K562 (cell line): ENCODE measurements around the gene OCA2. TPM values are rescaled to one million over a fixed set of nuclear protein-coding genes. Genes with fewer than 3 reads are reported as not detected.

Experiments used
- OTX1 ChIP-seq: fragments of 450-650 bp; formaldehyde crosslinking; IDR thresholded peaks from 2 replicates; pipeline ENCODE4 v1.4.0; 2022; ENCODE audit warnings: mild to moderate bottlenecking
- RUNX1 ChIP-seq: sonication (generic); IDR thresholded peaks from 2 replicates; pipeline ENCODE4 v1.6.1; 2016; ENCODE audit warnings: antibody characterized with exemption, low read depth
- TEAD1 ChIP-seq, 2 experiments: fragments of 450-650 bp in 1 of 2; sonication (generic) in 1 of 2; formaldehyde crosslinking; IDR thresholded peaks; 2 replicates each; pipeline versions ENCODE4 v1.4.0 to v1.8.0; 2020 to 2022; ENCODE audit warnings: mild to moderate bottlenecking in 2 of 2, missing genetic modification reagents in 1 of 2
- polyA plus RNA-seq, 8 experiments: library from polyadenylated mRNA; depleted of rRNA in 4 of 8; stranded (reverse) in 5 of 8; unstranded in 3 of 8; fragments of >200 nt; fragmentation: Nextera tagmentation in 2 of 8; fragmentation: Illumina TruSeq in 1 of 8; extraction: Ambion mirVana in 2 of 8; extraction: Trizol in 1 of 8; gene quantifications; 2 replicates each; pipeline versions ENCODE4 v1.2.1 to v1.2.3, GENCODE V29; 2011 to 2014; ENCODE audit warnings: inconsistent platforms in 1 of 8, missing spikeins in 1 of 8
- total RNA-seq, 7 experiments: library from RNA; depleted of rRNA in 6 of 7; stranded (reverse); fragments of >200 nt in 6 of 7; fragmentation: Illumina TruSeq in 2 of 7; extraction: Trizol in 2 of 7; gene quantifications; 2 replicates each; pipeline versions ENCODE4 v1.2.1 to v1.2.3, GENCODE V29; 2011 to 2021; ENCODE audit warnings: low replicate concordance in 1 of 7
- TF ChIP-seq, protein P1 (sequence below): fragments of 200-600 bp; sonication (generic); IDR thresholded peaks from one replicate; pipeline ENCODE4 v1.6.1; 2012; ENCODE audit warnings: mild to moderate bottlenecking, low read depth, low read length, inconsistent platforms
- TF ChIP-seq, protein P2 (sequence below): sonication (generic); formaldehyde crosslinking; IDR thresholded peaks from 2 replicates; pipeline ENCODE4 v1.8.0; 2023; ENCODE audit warnings: mild to moderate bottlenecking, missing genetic modification reagents

The OCA2 gene
- total and polyA plus RNA-seq, 9 of the 15 experiments (the other 6 are each of a cell fraction or from before 2014, with no cell fraction given) = 0.07 to 0.59 (median 0.17) TPM; not detected in 1

DNA sequence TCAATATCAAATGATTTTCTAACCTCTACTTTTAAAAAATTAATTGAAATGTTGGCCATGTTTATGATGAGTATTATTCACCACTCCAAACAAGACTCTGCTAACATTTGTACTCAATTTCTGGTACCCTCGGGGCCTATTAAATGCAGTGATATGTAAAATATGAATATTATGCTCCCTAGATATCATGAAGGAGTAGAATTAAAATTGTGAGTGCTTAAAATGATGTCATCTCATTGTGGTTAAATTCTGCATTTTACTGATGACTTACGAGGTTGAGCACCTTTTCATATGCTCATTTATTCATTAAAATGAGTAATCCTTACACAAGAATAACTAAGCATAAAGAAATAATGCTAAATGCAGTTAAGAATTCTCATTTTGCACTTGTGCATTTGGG is 159.9 kb downstream of the OCA2 start (continued):
- TF ChIP-seq, protein P1, sequence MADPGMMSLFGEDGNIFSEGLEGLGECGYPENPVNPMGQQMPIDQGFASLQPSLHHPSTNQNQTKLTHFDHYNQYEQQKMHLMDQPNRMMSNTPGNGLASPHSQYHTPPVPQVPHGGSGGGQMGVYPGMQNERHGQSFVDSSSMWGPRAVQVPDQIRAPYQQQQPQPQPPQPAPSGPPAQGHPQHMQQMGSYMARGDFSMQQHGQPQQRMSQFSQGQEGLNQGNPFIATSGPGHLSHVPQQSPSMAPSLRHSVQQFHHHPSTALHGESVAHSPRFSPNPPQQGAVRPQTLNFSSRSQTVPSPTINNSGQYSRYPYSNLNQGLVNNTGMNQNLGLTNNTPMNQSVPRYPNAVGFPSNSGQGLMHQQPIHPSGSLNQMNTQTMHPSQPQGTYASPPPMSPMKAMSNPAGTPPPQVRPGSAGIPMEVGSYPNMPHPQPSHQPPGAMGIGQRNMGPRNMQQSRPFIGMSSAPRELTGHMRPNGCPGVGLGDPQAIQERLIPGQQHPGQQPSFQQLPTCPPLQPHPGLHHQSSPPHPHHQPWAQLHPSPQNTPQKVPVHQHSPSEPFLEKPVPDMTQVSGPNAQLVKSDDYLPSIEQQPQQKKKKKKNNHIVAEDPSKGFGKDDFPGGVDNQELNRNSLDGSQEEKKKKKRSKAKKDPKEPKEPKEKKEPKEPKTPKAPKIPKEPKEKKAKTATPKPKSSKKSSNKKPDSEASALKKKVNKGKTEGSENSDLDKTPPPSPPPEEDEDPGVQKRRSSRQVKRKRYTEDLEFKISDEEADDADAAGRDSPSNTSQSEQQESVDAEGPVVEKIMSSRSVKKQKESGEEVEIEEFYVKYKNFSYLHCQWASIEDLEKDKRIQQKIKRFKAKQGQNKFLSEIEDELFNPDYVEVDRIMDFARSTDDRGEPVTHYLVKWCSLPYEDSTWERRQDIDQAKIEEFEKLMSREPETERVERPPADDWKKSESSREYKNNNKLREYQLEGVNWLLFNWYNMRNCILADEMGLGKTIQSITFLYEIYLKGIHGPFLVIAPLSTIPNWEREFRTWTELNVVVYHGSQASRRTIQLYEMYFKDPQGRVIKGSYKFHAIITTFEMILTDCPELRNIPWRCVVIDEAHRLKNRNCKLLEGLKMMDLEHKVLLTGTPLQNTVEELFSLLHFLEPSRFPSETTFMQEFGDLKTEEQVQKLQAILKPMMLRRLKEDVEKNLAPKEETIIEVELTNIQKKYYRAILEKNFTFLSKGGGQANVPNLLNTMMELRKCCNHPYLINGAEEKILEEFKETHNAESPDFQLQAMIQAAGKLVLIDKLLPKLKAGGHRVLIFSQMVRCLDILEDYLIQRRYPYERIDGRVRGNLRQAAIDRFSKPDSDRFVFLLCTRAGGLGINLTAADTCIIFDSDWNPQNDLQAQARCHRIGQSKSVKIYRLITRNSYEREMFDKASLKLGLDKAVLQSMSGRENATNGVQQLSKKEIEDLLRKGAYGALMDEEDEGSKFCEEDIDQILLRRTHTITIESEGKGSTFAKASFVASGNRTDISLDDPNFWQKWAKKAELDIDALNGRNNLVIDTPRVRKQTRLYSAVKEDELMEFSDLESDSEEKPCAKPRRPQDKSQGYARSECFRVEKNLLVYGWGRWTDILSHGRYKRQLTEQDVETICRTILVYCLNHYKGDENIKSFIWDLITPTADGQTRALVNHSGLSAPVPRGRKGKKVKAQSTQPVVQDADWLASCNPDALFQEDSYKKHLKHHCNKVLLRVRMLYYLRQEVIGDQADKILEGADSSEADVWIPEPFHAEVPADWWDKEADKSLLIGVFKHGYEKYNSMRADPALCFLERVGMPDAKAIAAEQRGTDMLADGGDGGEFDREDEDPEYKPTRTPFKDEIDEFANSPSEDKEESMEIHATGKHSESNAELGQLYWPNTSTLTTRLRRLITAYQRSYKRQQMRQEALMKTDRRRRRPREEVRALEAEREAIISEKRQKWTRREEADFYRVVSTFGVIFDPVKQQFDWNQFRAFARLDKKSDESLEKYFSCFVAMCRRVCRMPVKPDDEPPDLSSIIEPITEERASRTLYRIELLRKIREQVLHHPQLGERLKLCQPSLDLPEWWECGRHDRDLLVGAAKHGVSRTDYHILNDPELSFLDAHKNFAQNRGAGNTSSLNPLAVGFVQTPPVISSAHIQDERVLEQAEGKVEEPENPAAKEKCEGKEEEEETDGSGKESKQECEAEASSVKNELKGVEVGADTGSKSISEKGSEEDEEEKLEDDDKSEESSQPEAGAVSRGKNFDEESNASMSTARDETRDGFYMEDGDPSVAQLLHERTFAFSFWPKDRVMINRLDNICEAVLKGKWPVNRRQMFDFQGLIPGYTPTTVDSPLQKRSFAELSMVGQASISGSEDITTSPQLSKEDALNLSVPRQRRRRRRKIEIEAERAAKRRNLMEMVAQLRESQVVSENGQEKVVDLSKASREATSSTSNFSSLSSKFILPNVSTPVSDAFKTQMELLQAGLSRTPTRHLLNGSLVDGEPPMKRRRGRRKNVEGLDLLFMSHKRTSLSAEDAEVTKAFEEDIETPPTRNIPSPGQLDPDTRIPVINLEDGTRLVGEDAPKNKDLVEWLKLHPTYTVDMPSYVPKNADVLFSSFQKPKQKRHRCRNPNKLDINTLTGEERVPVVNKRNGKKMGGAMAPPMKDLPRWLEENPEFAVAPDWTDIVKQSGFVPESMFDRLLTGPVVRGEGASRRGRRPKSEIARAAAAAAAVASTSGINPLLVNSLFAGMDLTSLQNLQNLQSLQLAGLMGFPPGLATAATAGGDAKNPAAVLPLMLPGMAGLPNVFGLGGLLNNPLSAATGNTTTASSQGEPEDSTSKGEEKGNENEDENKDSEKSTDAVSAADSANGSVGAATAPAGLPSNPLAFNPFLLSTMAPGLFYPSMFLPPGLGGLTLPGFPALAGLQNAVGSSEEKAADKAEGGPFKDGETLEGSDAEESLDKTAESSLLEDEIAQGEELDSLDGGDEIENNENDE = no peak
- TF ChIP-seq, protein P2, sequence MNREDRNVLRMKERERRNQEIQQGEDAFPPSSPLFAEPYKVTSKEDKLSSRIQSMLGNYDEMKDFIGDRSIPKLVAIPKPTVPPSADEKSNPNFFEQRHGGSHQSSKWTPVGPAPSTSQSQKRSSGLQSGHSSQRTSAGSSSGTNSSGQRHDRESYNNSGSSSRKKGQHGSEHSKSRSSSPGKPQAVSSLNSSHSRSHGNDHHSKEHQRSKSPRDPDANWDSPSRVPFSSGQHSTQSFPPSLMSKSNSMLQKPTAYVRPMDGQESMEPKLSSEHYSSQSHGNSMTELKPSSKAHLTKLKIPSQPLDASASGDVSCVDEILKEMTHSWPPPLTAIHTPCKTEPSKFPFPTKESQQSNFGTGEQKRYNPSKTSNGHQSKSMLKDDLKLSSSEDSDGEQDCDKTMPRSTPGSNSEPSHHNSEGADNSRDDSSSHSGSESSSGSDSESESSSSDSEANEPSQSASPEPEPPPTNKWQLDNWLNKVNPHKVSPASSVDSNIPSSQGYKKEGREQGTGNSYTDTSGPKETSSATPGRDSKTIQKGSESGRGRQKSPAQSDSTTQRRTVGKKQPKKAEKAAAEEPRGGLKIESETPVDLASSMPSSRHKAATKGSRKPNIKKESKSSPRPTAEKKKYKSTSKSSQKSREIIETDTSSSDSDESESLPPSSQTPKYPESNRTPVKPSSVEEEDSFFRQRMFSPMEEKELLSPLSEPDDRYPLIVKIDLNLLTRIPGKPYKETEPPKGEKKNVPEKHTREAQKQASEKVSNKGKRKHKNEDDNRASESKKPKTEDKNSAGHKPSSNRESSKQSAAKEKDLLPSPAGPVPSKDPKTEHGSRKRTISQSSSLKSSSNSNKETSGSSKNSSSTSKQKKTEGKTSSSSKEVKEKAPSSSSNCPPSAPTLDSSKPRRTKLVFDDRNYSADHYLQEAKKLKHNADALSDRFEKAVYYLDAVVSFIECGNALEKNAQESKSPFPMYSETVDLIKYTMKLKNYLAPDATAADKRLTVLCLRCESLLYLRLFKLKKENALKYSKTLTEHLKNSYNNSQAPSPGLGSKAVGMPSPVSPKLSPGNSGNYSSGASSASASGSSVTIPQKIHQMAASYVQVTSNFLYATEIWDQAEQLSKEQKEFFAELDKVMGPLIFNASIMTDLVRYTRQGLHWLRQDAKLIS (CRISPR knock-in tag) = no peak
- TF ChIP-seq TEAD1 (CRISPR knock-in tag; IDR thresholded peaks at IDR 0.05) (no peak), OTX1 (CRISPR knock-in tag) (no peak), RUNX1 (no peak)
